OCI-LY1 (cell line): ENCODE results near the gene LTBP1.

Experiments used
- H2AFZ ChIP-seq: fragments of 200-600 bp; sonication (generic), shearing (Covaris generic); 2 replicates; pipeline ENCODE4 v1.6.0; 2014; ENCODE audit warnings: antibody characterized with exemption, mild to moderate bottlenecking, low read length
- H3F3A ChIP-seq: fragments of 200-600 bp; sonication (generic), shearing (Covaris generic); 2 replicates; pipeline ENCODE4 v1.6.0; 2014; ENCODE audit warnings: mild to moderate bottlenecking, antibody characterized with exemption, low read length, moderate library complexity; ENCODE audit not compliant: insufficient read depth
- H3K27ac ChIP-seq: fragments of 200-600 bp; sonication (generic); 2 replicates; pipeline ENCODE4 v1.5.1; 2014; ENCODE audit warnings: low read length, mixed run types, mild to moderate bottlenecking, low read depth; ENCODE audit not compliant: poor library complexity, severe bottlenecking
- H3K27me3 ChIP-seq: fragments of 200-600 bp; sonication (generic); 2 replicates; pipeline ENCODE4 v1.6.0; 2014; ENCODE audit warnings: antibody characterized with exemption, mild to moderate bottlenecking, low read length, moderate library complexity; ENCODE audit not compliant: insufficient read depth
- H3K36me3 ChIP-seq: fragments of 200-600 bp; sonication (generic); 2 replicates; pipeline ENCODE4 v1.6.1; 2014; ENCODE audit warnings: mild to moderate bottlenecking, antibody characterized with exemption, low read length, moderate library complexity, mixed read lengths; ENCODE audit not compliant: insufficient read depth
- H3K4me1 ChIP-seq: fragments of 200-600 bp; sonication (generic); 2 replicates; pipeline ENCODE4 v1.5.1; 2014; ENCODE audit warnings: mild to moderate bottlenecking, low read length, moderate library complexity; ENCODE audit not compliant: insufficient read depth, severe bottlenecking
- H3K4me2 ChIP-seq: fragments of 200-600 bp; sonication (generic), shearing (Covaris generic); 2 replicates; pipeline ENCODE4 v1.6.1; 2014; ENCODE audit warnings: low read length
- H3K4me3 ChIP-seq: fragments of 200-600 bp; sonication (generic); 2 replicates; pipeline ENCODE4 v1.5.1; 2014; ENCODE audit warnings: low read length, low read depth, mild to moderate bottlenecking, mixed read lengths; ENCODE audit not compliant: poor library complexity, severe bottlenecking
- H3K79me2 ChIP-seq: fragments of 200-600 bp; shearing (Covaris generic); 2 replicates; pipeline ENCODE4 v1.6.1; 2016; ENCODE audit warnings: mixed run types, low read length, mixed read lengths; ENCODE audit not compliant: insufficient read depth
- H3K9ac ChIP-seq: fragments of 200-600 bp; sonication (generic), shearing (Covaris generic); 2 replicates; pipeline ENCODE4 v1.6.1; 2014; ENCODE audit warnings: mild to moderate bottlenecking, low read length, mixed read lengths
- H3K9me2 ChIP-seq: fragments of 200-600 bp; sonication (generic), shearing (Covaris generic); 2 replicates; pipeline ENCODE4 v1.6.1; 2014; ENCODE audit warnings: low read depth, mild to moderate bottlenecking, low read length, mixed read lengths
- H3K9me3 ChIP-seq: fragments of 200-600 bp; shearing (Covaris generic); 2 replicates; pipeline ENCODE4 v1.6.1; 2014; ENCODE audit warnings: low read length, mixed read lengths
- H4K20me1 ChIP-seq: fragments of 200-600 bp; sonication (generic), shearing (Covaris generic); 2 replicates; pipeline ENCODE4 v1.6.0; 2016; ENCODE audit warnings: mild to moderate bottlenecking, low read length; ENCODE audit not compliant: insufficient read depth
- EZH2 ChIP-seq: fragments of 200-600 bp; sonication (generic), shearing (Covaris generic); IDR thresholded peaks from 2 replicates; pipeline ENCODE4 v1.8.0; 2017; ENCODE audit warnings: borderline replicate concordance, mixed run types, mild to moderate bottlenecking, antibody characterized with exemption, low read length, moderate library complexity, mixed read lengths
- TF ChIP-seq, protein P1 (sequence below): fragments of 200-600 bp; sonication (generic), shearing (Covaris generic); IDR thresholded peaks from 2 replicates; pipeline ENCODE4 v1.5.1; 2017; ENCODE audit warnings: mild to moderate bottlenecking, antibody characterized with exemption, low read length, moderate library complexity, mixed read lengths

The LTBP1 gene

DNA sequence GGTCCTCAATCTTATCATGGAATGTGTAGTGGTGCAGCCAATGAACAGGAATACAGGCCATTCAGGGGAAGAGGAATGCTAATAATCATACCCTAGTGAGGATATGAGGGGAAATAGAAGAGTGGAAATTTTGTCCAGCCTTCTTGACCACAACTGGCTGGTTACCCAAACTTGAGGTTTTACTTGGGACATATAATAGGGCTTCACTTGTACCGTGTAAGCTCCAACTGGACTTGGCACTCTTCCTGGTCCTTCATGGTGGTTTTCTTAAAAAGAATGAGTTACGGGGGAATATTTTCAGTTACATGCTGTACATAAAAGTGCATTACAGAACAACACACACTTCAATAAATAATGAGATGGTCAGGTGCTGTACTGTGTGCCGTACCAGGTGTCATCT, 294.8 kb downstream of the LTBP1 start:
- Histone ChIP-seq H3K27ac (peak overlapping the region; percentile 45), H3K4me1 (peaks cover 36% of the 10 kb centered on the region)

GRCh38 chr2:33242845-33243244, 296.1 kb downstream of the LTBP1 start:
- H2AFZ ChIP-seq = no peak overlapping the region
- H3F3A ChIP-seq = no peaks in the 10 kb centered on the region
- H3K79me2 ChIP-seq = no peaks in the 10 kb centered on the region
- peaks cover 36% of the 10 kb centered on the region for H3K4me1 ChIP-seq
- no peak overlapping the region for H3K9ac ChIP-seq
- no peak overlapping the region for H3K4me2 ChIP-seq
- no peaks in the 10 kb centered on the region for H3K9me2 ChIP-seq
- no peaks in the 10 kb centered on the region for H3K9me3 ChIP-seq
- no peaks in the 10 kb centered on the region for H4K20me1 ChIP-seq
- no peak overlapping the region for H3K4me3 ChIP-seq
- peak overlapping the region; percentile 52 for H3K27ac ChIP-seq
- peaks cover 49% of the 10 kb centered on the region for H3K36me3 ChIP-seq
- no peak for TF ChIP-seq EZH2
- TF ChIP-seq, protein P1, sequence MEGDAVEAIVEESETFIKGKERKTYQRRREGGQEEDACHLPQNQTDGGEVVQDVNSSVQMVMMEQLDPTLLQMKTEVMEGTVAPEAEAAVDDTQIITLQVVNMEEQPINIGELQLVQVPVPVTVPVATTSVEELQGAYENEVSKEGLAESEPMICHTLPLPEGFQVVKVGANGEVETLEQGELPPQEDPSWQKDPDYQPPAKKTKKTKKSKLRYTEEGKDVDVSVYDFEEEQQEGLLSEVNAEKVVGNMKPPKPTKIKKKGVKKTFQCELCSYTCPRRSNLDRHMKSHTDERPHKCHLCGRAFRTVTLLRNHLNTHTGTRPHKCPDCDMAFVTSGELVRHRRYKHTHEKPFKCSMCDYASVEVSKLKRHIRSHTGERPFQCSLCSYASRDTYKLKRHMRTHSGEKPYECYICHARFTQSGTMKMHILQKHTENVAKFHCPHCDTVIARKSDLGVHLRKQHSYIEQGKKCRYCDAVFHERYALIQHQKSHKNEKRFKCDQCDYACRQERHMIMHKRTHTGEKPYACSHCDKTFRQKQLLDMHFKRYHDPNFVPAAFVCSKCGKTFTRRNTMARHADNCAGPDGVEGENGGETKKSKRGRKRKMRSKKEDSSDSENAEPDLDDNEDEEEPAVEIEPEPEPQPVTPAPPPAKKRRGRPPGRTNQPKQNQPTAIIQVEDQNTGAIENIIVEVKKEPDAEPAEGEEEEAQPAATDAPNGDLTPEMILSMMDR = no peak
- H3K27me3 ChIP-seq = no peaks in the 10 kb centered on the region

More for the DNA sequence above, 294.8 kb downstream of the LTBP1 start:
- Histone ChIP-seq H3K9ac (no peak overlapping the region), H3K4me2 (no peak overlapping the region), H3K79me2 (no peaks in the 10 kb centered on the region), H3K27me3 (no peaks in the 10 kb centered on the region), H3F3A (no peaks in the 10 kb centered on the region), H2AFZ (no peak overlapping the region), H4K20me1 (no peaks in the 10 kb centered on the region), H3K9me2 (no peaks in the 10 kb centered on the region), H3K9me3 (no peaks in the 10 kb centered on the region), H3K36me3 (peaks cover 50% of the 10 kb centered on the region), H3K4me3 (no peak overlapping the region)
- no peak for TF ChIP-seq EZH2
- TF ChIP-seq, protein P1 = no peak

- H3K9me2 ChIP-seq = no peaks in the 10 kb centered on the region
- TF ChIP-seq, protein P1 = no peak
- no peak for TF ChIP-seq EZH2
- H2AFZ ChIP-seq = no peak overlapping the region
- no peaks in the 10 kb centered on the region for H3K79me2 ChIP-seq
- no peak overlapping the region for H3K4me3 ChIP-seq
- H3K27ac ChIP-seq = no peak overlapping the region
- no peaks in the 10 kb centered on the region for H4K20me1 ChIP-seq
- no peaks in the 10 kb centered on the region for H3F3A ChIP-seq
- H3K36me3 ChIP-seq = peaks cover 62% of the 10 kb centered on the region
- H3K9me3 ChIP-seq = no peaks in the 10 kb centered on the region
- no peak overlapping the region for H3K9ac ChIP-seq
- H3K27me3 ChIP-seq = no peaks in the 10 kb centered on the region
- peaks cover 21% of the 10 kb centered on the region for H3K4me1 ChIP-seq
- no peak overlapping the region for H3K4me2 ChIP-seq
Measured at GRCh38 chr2:33246432-33246831, 299.7 kb downstream of the LTBP1 start.
